Urinary bladder (tissue), 4 donors: ENCODE measurements around the gene ZC3H15. TPM values are rescaled to one million over a fixed set of nuclear protein-coding genes. Genes with fewer than 3 reads are reported as not detected.
"Not testable (repeated sequence)": the region's sequence is repeated elsewhere in the genome, so short reads cannot be mapped to it uniquely, and the experiment has no call there.

Experiments used
- DNase-seq: peaks from one replicate; pipeline ENCODE4 v3.0.0-alpha.2; 2015; ENCODE audit errors: extremely low spot score
- H3K27ac ChIP-seq: one replicate; pipeline ENCODE4 v1.5.1; 2013; ENCODE audit warnings: low read depth, mild to moderate bottlenecking, moderate library complexity
- H3K36me3 ChIP-seq: one replicate; pipeline ENCODE4 v1.6.1; 2013; ENCODE audit warnings: mild to moderate bottlenecking, moderate library complexity; ENCODE audit not compliant: insufficient read depth
- H3K4me1 ChIP-seq: one replicate; pipeline ENCODE4 v1.6.1; 2013; ENCODE audit warnings: mild to moderate bottlenecking, moderate library complexity; ENCODE audit not compliant: insufficient read depth
- H3K4me3 ChIP-seq: one replicate; pipeline ENCODE4 v1.5.1; 2013; ENCODE audit warnings: low read depth, low read length
- WGBS: extraction: QIAGEN DNeasy Blood & Tissue Kit; methylation state at CpG from one replicate; pipeline ENCODE4 v1.1.7; 2013; 5-methylcytosine and 5-hydroxymethylcytosine counted together
- polyA plus RNA-seq: library from polyadenylated mRNA; stranded (reverse); fragments of 200-250 nt; gene quantifications from one replicate; pipeline ENCODE4 v1.2.3, GENCODE V29; 2013
- total RNA-seq: library from RNA; depleted of rRNA; stranded (reverse); fragments of >200 nt; gene quantifications from one replicate; pipeline ENCODE4 v1.2.3, GENCODE V29; 2014
- donor health status: healthy with polysubstance abuse.
- donor health status: healthy.

Gene ZC3H15
- total and polyA plus RNA-seq, 2 donors, result 47.3 to 82.2 TPM

DNA sequence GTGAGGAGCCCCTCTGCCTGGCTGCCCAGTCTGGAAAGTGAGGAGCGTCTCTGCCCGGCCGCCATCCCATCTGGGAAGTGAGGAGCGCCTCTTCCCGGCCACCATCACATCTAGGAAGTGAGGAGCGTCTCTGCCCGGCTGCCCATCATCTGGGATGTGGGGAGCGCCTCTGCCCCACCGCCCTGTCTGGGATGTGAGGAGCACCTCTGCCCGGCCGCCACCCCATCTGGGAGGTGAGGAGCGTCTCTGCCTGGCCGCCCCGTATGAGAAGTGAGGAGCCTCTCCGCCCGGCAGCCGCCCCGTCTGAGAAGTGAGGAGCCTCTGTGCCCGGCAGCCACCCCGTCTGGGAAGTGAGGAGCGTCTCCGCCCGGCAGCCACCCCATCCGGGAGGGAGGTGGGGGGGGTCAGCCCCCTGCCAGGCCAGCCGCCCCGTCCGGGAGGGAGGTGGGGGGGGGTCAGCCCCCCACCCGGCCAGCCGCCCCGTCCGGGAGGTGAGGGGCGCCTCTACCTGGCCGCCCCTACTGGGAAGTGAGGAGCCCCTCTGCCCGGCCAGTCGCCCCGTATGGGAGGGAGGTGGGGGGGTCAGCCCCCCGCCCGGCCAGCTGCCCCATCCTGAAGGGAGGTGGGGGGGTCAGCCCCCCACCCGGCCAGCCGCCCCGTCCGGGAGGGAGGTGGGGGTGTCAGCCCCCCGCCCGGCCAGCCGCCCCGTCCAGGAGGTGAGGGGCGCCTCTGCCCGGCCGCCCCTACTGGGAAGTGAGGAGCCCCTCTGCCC lies 13.2 kb upstream of the ZC3H15 start:
- DNase-seq, H3K36me3 ChIP-seq, H3K27ac ChIP-seq, H3K4me3 ChIP-seq, H3K4me1 ChIP-seq: not testable (repeated sequence)
- WGBS, result 96% methylated on average over 43 of the region's 49 CpGs

DNA sequence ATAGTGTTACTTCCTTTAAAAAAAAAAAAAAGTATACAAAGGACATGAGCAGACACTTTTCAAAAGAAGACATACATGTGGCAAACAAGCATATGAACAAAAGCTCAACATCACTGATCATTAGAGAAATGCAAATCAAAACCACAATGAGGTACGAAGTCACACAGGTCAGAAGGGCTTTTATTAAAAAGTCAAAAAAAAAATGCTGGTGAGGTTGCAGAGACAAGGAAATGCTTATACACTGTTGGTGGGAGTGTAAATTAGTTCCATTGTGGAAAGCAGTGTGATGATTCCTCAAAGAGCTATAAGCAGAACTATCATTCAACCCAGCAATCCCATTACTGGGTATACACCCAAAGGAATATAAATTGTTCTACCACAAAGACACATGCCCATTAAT lies 11.8 kb upstream of the ZC3H15 start:
- not testable (repeated sequence) for H3K4me1 ChIP-seq, H3K4me3 ChIP-seq, H3K27ac ChIP-seq, H3K36me3 ChIP-seq, DNase-seq
- WGBS, result 96% methylated on average over 1 of the region's 1 CpG

DNA sequence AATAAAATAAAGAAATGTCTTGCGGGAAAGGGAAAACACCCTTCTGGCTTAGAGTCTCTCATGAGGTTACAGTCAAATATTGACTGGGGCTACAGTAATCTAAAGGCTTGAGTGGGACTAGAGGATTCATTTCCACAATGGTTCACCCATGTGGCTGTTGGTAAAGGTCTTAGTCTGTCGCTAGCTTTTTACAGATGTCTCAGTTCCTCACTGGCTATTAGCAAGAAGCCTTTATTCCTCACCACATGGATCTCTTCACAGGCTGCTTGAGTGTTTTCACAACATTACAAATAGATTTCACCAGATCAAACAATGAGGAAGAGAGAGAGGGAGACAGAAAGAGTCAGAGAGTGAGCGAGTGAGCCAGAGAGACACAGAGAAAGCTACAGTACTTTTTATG lies 8.3 kb upstream of the ZC3H15 start:
- Histone ChIP-seq H3K36me3 (no peaks in the 10 kb centered on the region), H3K27ac (no peak overlapping the region), H3K4me3 (no peak overlapping the region), H3K4me1 (no peaks in the 10 kb centered on the region)
- 92% methylated on average over 3 of the region's 3 CpGs for WGBS
- no peak for DNase-seq

DNA sequence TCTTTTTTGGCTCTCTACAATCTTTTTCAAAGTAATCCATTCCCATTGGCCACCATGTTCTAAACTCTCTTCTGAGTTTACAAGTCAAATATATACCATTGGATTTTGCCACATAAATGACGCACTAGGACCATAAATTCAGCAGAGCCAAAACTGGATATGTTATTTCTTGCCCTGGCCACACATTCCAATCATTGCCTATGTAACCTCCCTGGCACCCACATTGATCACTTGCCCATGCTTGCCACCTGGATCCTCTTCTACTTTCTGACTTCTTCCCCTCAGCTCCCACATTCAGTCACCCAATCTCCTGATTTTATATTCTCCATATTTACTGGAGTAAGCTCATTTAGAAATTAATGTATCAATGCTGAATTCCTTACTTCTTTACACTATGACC lies 5.1 kb upstream of the ZC3H15 start:
- Histone ChIP-seq H3K27ac (no peak overlapping the region), H3K4me3 (no peak overlapping the region), H3K36me3 (no peaks in the 10 kb centered on the region), H3K4me1 (no peaks in the 10 kb centered on the region)
- DNase-seq, result no peak
- WGBS, result 97% methylated on average over 1 of the region's 1 CpG

DNA sequence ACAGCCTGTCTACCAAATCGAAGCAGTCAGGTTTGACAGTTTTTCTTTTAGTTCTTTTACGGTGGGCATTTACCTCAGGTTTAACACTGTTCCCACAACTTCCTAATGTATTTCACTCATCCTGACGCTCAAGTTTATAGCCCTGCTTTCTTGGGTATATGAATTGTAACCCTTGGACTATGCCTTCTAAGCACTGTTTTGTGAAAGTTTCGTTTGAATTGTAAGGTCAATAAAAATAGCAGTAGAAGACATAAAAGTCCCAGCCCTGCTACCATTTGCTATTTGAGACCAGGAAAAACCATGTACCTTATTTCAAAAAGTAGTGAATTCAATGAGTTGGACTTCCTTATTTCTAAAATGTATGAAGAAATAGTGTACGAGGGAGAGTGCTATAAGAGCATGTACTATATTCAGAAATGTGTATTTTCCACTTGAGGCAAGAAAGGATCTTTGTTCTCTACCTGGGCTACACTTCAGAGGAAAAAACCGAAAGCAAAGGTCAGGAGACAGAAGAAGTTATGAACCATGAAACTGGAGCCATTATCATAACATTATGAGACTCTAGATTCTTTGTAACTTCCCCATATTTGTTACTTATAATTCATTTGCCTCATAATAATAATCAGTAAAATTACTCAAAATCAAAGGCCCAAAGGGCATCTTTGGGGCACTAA lies 1.9 kb upstream of the ZC3H15 start:
- no peak for DNase-seq
- Histone ChIP-seq H3K4me1 (peaks cover 4% of the 10 kb centered on the region), H3K27ac (no peak overlapping the region), H3K36me3 (no peaks in the 10 kb centered on the region), H3K4me3 (no peak overlapping the region)
- 70% methylated on average over 6 of the region's 6 CpGs for WGBS

DNA sequence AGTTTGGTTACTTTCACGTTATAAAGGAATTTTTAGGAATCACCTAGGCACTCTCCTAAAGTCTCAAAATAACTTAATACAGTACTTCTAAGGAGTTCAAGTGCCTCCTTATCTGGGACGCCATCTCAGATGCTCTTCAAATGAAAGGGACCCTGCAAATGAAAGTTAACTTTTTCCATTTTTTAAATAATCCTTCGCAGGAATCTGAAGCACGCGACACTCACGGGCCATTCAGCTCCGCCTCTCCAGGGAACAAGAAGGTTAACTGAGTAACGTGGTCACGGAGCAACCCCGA lies 537 bp upstream of the ZC3H15 start:
- DNase-seq, result no peak
- H3K27ac ChIP-seq, result peak overlapping the region; percentile 80
- peaks cover 6% of the 10 kb centered on the region for H3K4me1 ChIP-seq
- H3K36me3 ChIP-seq, result no peaks in the 10 kb centered on the region
- peak overlapping the region; percentile 97 for H3K4me3 ChIP-seq
- WGBS, result 1% methylated on average over 10 of the region's 10 CpGs

DNA sequence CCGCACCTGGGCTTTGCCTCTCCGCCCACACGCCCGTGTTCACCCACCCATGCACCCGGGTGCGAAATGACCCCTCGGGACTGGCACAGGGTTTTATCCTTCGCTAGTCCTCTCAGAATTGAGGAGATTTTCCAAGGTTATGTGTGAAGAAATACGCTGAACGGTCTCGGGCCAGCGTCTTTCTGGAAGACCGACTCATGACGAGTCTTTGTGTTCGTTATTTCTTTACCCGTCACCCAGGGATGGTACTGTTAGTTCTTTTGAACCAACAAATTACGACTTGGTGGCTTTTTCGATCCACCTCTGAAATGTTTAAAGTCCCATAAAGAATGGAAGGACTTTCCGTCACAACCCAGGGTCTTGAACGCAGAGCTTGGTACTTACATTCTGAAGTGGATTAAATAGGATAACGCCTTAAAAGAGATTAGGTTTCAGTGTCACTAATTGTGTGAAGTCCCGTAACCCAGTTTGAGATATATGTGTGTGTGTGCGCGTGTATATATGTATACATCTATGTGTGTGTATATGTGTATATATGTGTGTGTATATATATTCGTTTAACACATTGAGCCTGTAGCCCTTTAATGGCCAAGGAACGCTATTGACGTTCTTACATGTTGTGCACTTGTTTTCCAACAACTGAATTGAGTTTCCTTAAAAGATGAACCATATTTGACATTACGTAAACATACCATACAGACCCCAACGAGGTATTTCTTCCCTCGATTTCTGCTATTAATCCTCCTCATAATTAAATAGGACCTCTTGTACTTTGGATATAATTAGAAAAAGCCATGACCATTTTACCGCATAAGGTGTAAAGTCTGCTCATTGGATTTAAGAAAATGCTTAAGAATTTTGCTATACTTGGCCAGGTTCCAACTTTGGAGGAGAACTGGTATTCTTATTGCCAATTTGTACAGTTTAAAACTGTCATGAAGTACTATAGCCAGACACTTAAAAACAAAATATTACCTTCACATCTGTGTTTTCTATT lies 889 bp downstream of the ZC3H15 start:
- 2% methylated on average over 31 of the region's 31 CpGs for WGBS

DNA sequence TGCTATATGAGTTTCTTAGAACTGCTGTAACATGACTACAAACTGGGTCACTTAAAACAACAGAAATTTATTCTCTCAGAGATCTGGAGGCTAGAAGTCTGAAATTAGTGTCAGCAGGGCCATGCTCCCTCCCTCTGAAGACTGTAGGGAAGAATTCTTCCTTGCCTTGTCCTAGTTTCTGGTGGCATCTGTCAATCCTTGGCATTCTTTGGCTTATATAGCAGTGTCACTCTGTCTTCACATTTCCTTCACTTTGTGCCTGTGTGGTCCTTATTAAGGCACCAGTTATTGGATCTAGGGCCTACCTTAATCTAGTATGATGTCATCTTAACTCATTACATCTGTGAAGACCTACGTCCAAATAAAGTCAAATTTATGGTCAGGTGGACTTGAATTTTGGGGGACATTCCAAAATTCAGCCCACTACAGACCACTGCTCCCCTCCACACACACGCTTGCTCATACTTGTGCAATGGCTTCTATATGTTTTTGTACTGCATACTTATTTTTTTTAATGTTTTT lies 7.6 kb downstream of the ZC3H15 start:
- 87% methylated on average over 2 of the region's 2 CpGs for WGBS
- H3K4me1 ChIP-seq, result peaks cover 4% of the 10 kb centered on the region
- H3K27ac ChIP-seq, result no peak overlapping the region
- H3K4me3 ChIP-seq, result no peak overlapping the region
- DNase-seq, result no peak
- H3K36me3 ChIP-seq, result peaks cover 5% of the 10 kb centered on the region

More for the DNA sequence above, 889 bp downstream of the ZC3H15 start:
- H3K36me3 ChIP-seq, result no peaks in the 10 kb centered on the region
- peak overlapping the region; percentile 97 for H3K4me3 ChIP-seq
- H3K27ac ChIP-seq, result peak overlapping the region; percentile 84
- DNase-seq, result peak; percentile 26
- H3K4me1 ChIP-seq, result peaks cover 6% of the 10 kb centered on the region

DNA sequence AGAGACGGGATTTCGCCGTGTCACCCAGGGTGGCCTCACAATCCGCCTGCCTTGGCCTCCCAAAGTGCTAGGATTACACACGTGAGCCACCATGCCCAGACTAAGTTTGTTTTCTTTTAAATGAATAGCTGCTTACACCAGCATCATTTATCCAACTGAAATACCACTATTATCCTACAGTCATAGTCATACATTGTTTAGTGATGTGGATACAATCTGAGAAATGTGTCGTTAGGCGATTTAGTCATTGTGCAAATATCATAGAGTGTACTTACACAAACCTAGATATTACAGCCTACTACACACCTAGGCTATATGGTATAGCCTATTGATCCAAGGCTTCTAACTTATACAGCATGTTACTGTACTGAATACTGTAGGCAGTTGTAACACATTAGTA lies 10.3 kb downstream of the ZC3H15 start:
- WGBS, result 92% methylated on average over 7 of the region's 7 CpGs
- no peak overlapping the region for H3K4me3 ChIP-seq
- no peak overlapping the region for H3K27ac ChIP-seq
- H3K36me3 ChIP-seq, result peaks cover 7% of the 10 kb centered on the region
- no peak for DNase-seq
- no peaks in the 10 kb centered on the region for H3K4me1 ChIP-seq

DNA sequence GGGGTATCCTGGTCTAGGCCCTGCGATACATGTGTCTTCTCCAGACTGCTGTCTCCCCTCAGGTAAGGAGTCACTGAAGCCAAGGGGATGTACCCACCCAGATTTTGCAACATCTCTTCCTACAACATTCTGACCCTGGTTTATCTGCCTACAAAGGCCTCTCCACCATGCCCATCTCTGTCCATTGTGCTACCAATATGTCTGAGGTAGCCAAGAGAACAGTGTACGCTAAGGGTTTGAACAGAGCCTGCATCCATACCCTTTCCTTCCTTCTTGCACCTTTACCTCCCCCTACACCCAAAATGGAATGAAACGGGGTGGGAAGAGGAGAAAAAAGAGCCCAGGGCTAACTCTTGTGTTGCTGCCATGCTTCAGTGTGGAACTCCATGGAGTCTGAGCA lies 11.9 kb downstream of the ZC3H15 start:
- WGBS, result 93% methylated on average over 3 of the region's 3 CpGs

DNA sequence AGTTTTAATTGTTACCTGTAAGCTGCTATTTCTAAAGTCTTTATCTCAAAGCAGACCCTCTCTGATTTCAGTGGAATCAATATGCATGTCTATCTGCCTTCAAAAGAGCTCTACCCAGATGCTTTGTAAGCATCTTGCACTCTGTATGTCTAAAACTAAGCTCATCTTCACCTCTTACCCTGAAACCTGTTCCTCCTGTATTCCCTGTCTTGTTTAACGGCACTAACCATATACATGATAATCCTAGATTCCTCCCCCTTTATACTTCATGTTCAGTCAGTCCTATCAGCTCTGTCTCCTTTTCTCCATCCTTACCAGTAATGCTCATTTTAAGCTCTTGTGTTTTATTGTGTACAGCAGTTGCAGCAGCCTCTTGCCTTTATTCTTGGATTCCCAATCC lies 12.8 kb downstream of the ZC3H15 start:
- no peaks in the 10 kb centered on the region for H3K4me1 ChIP-seq
- DNase-seq, result no peak
- WGBS, result 35% methylated on average over 1 of the region's 1 CpG
- H3K36me3 ChIP-seq, result peaks cover 7% of the 10 kb centered on the region
- H3K4me3 ChIP-seq, result no peak overlapping the region
- no peak overlapping the region for H3K27ac ChIP-seq

More for the DNA sequence above, 11.9 kb downstream of the ZC3H15 start:
- H3K36me3 ChIP-seq, result peaks cover 7% of the 10 kb centered on the region
- H3K27ac ChIP-seq, result no peak overlapping the region
- H3K4me3 ChIP-seq, result no peak overlapping the region
- DNase-seq, result no peak
- H3K4me1 ChIP-seq, result no peaks in the 10 kb centered on the region

DNA sequence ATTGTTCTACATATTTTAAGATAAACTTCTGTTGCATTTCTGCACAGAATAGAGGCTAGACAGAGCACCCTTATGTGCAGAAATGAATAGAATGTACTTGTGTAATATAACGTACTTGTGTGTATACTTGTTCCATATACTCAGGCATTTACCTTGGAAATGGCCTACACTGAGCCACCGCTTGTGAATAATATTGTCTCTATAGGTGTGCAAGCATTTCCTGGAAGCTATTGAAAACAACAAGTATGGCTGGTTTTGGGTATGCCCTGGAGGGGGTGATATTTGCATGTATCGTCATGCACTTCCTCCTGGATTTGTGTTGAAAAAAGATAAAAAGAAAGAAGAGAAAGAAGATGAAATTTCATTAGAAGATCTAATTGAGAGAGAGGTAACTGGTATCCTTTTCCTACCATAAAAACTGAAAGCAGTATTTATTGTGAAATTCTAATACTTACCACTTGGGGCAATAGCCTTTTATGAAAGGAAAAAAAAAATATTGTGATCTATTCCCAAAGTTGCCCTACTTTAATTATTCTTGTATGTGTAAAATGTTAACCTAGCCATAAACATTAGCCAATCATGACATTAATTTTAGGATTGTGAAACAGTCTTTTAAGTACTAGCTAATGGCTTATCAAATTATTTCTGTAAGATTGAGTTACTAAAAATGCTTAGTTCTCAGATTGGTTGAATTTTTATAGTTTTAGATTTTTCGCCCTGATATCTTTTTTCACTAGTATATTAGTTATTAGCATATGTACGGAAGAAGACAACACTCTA lies 18.0 kb downstream of the ZC3H15 start:
- H3K27ac ChIP-seq, result no peak overlapping the region
- no peaks in the 10 kb centered on the region for H3K4me1 ChIP-seq
- H3K4me3 ChIP-seq, result no peak overlapping the region
- WGBS, result 73% methylated on average over 5 of the region's 5 CpGs
- H3K36me3 ChIP-seq, result peaks cover 7% of the 10 kb centered on the region
- DNase-seq, result no peak

DNA sequence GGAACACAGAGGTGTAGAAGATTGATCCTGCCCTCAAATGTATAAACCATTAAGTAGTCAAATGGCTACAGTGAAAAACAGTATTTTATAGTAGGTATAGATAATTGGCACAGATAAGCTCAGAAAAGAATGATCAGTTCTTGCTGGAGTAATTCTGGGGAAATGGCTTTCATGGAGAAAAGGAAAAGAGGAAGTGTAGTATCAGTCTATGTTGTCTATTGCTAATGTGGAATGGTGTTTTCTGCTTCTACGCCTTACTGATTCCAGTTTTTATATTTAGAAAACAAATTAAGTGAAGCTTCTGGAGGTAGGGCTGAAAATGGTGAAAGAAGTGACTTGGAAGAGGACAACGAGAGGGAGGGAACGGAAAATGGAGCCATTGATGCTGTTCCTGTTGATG lies 22.2 kb downstream of the ZC3H15 start:
- peaks cover 5% of the 10 kb centered on the region for H3K36me3 ChIP-seq
- DNase-seq, result no peak
- H3K27ac ChIP-seq, result no peak overlapping the region
- no peak overlapping the region for H3K4me3 ChIP-seq
- WGBS, result 93% methylated on average over 3 of the region's 3 CpGs
- H3K4me1 ChIP-seq, result no peaks in the 10 kb centered on the region
